IPS-18c (cell line): ENCODE measurements around the gene HSPB2.

ENCODE experiments used
- H3K4me3 ChIP-seq: 2 replicates; pipeline ENCODE4 v1.7.0; 2013; ENCODE audit warnings: low read depth, mild to moderate bottlenecking, low read length, moderate library complexity; ENCODE audit not compliant: insufficient read depth
- H3K9me3 ChIP-seq: one replicate; pipeline ENCODE4 v1.6.1; 2013; ENCODE audit warnings: mild to moderate bottlenecking, low read length, moderate library complexity; ENCODE audit not compliant: control insufficient read depth, insufficient read depth

The HSPB2 gene

DNA sequence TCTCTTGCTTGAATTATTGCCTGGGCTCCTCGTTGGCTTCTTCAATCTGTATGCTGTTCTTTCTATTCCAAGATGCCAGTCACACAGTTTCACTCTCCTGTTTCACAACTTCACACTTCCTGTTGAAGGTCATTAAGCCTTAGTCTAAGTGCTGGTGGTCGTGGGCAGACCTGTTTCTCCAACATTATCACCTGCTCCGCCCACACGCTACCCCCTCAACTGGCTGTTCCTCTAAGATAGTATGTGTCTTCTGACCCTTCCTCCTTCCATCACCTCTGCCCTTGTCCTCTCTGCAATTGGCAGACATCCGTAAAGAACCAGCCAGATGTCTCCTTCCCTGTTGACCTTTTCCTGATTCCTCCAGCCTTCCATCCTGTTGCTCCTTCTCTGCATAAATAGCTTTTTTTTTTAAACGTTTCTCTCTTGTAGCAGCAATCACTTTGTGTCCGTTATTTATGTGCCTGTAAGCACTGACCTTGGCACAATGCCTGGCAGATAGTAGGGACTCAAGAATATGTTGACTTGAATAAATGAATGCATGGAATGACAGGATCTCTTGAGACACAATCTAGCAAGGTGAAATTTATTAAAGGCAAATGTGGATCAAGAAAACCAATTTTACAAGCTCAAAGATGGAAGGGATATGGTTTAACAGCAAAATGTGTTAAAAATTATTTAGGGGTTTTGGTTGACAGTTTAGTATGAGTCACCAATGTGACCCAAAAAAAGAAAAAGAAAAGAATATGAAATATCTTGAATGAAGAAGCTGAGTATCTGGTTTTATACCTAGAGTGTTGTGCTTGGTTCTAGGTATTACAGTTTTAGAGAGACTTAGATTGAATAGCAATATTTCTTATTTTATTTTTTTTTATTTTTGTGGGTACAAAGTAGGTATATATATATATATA lies 37.2 kb downstream of the HSPB2 start:
- H3K4me3 ChIP-seq: no peak overlapping the region

DNA sequence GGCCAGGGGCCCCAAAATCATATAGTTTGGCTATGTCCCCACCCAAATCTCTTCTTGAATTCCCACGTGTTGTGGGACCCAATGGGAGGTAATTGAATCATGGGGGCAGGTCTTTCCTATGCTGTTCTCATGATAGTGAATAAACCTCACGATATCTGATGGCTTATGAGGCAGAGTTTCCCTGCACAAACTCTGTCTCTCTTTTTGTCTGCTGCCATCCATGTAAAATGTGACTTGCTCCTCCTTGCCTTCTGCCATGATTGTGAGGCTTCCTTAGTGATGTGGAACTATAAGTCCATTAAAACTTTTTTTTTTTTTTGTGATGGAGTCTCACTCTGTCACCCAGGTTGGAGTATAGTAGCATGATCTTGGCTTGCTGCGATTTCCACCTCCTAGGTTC lies 39.0 kb downstream of the HSPB2 start:
- H3K9me3 ChIP-seq: no peaks in the 10 kb centered on the region
- no peak overlapping the region for H3K4me3 ChIP-seq

More for the DNA sequence above, 37.2 kb downstream of the HSPB2 start:
- no peaks in the 10 kb centered on the region for H3K9me3 ChIP-seq

DNA sequence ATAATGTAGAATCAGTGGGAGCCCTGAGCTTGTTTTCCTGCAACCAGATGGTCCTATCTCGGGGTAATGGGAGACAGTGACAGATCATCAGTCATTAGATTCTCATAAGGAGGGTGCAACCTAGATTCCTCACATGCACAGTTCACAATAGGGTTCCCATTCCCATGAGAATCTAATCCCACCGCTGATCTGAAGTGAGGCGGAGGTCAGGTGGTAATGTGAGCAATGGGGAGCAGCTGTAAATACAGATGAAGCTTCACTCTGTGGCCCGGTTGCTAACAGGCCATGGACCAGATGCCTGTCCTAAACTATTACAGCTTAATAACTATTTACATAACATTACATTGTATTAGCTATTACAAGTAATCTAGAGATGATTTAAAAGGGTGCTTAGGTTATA lies 41.6 kb downstream of the HSPB2 start:
- H3K4me3 ChIP-seq: no peak overlapping the region
- H3K9me3 ChIP-seq: no peaks in the 10 kb centered on the region

DNA sequence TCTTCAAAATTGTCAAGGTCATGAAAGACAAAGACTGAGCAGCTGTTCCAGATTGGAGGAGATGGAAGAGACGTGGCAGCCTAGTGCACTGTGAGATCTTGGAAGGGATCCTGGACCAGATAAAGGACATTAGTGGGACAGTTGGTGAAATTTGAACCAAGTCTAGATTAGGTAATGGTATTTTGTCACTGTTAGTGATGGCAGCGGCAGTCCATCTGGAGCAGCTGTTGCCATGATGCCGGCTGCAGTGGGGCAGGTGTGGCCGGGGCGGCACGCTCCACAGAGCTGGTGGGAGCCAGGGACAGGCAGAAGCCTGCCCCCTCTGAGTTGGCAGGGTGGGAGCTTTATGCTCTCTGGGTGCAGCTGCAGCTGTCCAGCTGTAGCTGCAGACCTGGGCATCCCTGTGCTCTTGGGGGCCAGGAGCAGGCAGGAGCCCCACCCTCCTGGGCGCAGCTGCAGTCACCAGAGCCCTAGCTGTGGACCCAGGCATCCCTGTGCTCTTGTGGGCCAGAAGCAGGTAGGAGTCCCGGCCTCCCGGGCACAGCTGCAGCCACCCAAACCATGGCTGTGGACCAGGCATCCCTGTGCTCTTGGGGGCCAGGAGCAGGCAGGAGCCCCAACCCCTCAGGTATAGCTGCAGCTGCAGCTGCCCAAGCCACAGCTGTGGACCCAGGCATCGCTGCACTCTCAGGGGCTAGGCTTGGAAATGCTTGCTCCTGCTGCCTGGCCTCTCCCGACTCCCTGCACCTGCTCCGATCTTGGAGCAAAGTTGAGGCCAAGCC lies 45.3 kb downstream of the HSPB2 start:
- no peak overlapping the region for H3K4me3 ChIP-seq
- no peaks in the 10 kb centered on the region for H3K9me3 ChIP-seq

DNA sequence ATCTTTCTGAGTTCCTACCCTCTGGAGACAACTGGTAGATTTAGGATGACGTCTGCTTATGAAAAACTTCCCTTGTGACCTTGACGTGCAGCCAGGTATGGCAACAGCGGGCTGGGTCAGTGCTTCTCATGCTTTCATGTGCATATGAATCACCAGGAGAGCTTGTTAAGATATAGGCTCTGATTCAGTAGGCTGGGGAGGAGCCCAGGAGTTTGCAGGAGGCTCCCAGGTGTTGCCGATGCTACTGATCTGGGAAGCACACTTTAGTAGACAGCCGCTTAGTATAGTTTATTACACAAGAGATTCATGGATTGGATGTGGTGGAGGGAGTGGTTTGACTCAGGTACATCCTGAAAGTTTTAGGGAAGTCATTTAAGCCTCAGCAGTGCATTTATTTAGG lies 48.4 kb downstream of the HSPB2 start:
- H3K4me3 ChIP-seq: no peak overlapping the region
- no peaks in the 10 kb centered on the region for H3K9me3 ChIP-seq

DNA sequence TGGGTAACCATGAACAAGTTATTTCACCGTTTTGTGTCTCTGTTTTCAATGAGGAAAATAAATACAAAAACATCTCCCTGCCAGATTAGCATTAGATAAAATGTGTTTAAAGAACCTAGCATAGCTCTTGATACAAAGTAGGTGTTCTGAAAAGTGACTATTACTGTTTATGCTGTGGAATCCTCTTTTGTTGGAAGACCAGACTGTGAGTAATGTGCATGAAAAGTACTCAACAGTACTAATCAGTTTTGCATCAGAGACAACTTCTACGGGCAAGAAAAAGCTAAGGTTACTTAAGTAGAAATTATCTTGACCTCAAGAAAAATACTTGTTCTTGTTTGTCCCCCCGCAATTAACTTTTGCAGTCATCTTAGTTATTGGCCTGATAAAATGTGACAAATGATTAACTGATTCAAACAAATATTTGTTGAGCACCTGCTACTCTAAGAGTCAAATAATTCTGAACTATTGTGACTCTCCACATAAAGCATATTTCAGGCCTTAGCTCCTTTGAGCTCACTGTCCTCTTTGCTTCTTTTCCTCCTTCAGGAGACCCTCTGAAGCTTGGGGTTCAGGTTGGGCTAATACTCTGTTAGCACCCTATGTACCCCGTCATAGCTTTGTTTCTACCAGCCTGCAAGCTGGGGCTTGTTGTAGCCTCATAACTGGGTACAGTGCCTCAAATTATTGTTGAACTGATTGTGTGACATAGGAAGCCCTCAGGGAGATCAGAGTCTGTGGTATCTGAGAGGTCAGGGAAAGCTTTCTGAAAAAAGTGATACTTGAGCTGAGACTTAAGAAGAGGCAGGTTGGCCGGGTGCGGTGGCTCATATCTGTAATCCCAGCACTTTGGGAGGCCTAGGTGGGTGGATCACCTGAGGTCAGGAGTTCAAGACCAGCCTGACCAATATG lies 49.1 kb downstream of the HSPB2 start:
- H3K4me3 ChIP-seq: no peak overlapping the region
- no peaks in the 10 kb centered on the region for H3K9me3 ChIP-seq
